Adipose tissue (tissue), 3 donors: Measurements from ENCODE around the gene ARVCF. TPM values are rescaled to one million over a fixed set of nuclear protein-coding genes. Genes with fewer than 3 reads are reported as not detected.

Source experiments
- H3K27ac ChIP-seq: one replicate; pipeline ENCODE4 v1.5.1; 2013; ENCODE audit warnings: low read depth, low read length
- WGBS, 3 donors: extraction: QIAGEN DNeasy Blood & Tissue Kit; methylation state at CpG; one replicate each; pipeline ENCODE4 v1.1.7; 2013; 5-methylcytosine and 5-hydroxymethylcytosine counted together
- polyA plus RNA-seq, 3 donors: library from polyadenylated mRNA; stranded (reverse); fragments of 200-250 nt; gene quantifications; one replicate each; pipeline ENCODE4 v1.2.3, GENCODE V29; 2013
- donor health status: healthy with polysubstance abuse.
- donor health status: Bipolar disorder and iron deficiency.
- donor health status: healthy.

Gene ARVCF, protein sequence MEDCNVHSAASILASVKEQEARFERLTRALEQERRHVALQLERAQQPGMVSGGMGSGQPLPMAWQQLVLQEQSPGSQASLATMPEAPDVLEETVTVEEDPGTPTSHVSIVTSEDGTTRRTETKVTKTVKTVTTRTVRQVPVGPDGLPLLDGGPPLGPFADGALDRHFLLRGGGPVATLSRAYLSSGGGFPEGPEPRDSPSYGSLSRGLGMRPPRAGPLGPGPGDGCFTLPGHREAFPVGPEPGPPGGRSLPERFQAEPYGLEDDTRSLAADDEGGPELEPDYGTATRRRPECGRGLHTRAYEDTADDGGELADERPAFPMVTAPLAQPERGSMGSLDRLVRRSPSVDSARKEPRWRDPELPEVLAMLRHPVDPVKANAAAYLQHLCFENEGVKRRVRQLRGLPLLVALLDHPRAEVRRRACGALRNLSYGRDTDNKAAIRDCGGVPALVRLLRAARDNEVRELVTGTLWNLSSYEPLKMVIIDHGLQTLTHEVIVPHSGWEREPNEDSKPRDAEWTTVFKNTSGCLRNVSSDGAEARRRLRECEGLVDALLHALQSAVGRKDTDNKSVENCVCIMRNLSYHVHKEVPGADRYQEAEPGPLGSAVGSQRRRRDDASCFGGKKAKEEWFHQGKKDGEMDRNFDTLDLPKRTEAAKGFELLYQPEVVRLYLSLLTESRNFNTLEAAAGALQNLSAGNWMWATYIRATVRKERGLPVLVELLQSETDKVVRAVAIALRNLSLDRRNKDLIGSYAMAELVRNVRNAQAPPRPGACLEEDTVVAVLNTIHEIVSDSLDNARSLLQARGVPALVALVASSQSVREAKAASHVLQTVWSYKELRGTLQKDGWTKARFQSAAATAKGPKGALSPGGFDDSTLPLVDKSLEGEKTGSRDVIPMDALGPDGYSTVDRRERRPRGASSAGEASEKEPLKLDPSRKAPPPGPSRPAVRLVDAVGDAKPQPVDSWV
- 1 to 10 TPM; 4.0 to 9.8 (median 8.5) TPM for polyA plus RNA-seq

DNA sequence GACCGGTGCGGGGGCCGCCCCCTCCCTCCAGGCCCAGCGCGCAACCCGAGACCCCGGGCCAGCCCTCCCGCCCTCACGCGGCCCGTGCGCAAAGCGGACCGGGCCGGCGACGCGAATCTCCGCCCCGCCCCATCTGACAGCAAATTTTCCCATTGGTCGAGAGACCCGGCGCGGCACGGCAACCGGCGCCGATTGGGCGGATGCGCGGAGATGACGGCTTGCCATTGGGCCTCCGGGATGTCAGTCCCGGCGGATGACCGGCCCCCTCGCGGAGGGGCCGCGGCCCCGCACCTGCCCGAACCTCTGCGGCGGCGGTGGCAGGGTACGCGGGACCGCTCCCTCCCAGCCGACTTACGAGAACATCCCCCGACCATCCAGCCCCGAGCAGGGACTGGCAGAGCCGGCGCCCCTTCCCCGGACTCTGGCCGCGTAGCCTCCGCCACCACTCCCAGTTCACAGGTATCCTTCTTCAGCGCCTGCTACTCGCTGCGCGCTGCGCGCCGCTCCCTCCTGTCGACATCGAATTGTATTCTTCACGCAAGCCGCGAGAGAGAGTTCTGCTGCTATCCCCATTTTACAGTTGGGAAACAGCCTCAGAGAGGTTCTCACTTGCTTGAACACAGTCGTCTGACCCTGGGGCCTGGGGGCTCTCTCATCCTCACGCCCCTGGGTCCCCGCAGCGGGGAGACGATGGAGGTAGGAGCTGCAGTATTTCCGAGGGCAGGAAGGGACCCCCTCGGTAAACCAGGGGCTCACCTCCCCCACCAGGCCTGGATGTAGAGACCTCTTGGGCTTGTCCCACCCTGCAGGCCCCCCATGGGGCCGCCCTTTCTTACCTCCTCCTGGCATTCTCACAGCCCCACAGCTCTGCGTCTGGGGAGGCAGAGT lies at the start of gene ARVCF:
Gene ARVCF, minus strand, starts transcription at position 90 of the 888 bp plus-strand sequence. CDS start 26,029 bp downstream, outside the sequence.
- H3K27ac ChIP-seq, result no peak within 1 kb of the TSS
- WGBS, 3 donors, result 1 to 2% (median 1%) methylated on average over 76 to 79 of the region's 79 CpGs

DNA sequence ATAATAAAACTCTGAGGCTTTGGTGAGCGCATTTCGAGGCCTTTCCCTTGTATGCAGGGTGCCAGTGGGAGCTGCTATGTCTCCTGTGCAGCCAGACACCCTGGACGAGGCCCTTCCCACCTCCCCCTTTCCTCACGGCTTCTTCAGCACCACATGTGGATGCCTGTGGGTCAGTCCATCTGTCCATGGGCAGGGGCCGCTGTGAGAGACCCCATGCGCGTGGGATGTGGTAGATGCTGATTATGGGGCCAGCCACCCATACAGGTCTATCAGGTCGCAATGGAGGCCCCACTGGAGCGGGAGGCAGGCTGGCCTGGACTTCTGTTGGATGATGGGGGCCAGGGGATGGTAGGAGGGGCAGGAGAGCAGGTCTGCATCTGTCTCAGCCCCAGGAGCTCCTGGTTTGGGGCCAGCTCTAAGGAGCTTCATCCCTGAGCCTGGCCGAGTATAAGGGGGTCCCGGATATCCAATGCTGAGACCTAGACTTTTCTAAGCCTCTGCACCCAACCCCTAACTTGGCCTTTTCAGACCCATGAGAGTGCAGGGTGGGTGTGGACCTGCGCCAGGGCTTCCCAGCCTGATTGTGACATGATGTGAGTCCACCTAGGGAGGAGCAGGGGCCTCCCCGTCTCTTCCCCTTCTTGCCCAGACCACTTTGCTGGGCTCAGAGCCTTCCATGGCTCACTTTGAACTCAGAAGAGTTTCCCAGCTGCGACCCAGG lies 49.4 kb upstream of the ARVCF start:
- WGBS, 3 donors, result 88 to 89% (median 88%) methylated on average over 14 of the region's 14 CpGs
- no peak overlapping the region for H3K27ac ChIP-seq

DNA sequence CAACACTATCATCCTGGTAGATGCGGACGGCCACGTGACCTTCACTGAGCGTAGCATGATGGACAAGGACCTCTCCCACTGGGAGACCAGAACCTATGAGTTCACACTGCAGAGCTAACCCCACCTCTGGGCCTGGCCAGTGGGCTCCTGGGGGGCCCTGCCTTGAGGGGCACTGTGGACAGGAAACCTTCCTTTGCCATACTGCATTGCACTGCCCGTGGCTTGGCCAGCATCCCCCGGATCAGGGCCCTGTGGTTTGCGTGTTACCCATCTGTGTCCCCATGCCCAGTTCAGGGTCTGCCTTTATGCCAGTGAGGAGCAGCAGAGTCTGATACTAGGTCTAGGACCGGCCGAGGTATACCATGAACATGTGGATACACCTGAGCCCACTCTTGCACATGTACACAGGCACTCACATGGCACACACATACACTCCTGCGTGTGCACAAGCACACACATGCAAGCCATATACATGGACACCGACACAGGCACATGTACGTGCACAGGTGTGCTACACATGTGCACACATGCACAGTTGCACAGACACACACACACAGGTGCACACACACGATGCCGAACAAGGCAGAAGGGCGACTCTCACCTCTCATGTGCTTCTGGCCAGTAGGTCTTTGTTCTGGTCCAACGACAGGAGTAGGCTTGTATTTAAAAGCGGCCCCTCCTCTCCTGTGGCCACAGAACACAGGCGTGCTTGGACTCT lies 48.1 kb upstream of the ARVCF start:
- no peak overlapping the region for H3K27ac ChIP-seq
- 88 to 95% (median 90%) methylated on average over 18 of the region's 18 CpGs for WGBS, 3 donors

DNA sequence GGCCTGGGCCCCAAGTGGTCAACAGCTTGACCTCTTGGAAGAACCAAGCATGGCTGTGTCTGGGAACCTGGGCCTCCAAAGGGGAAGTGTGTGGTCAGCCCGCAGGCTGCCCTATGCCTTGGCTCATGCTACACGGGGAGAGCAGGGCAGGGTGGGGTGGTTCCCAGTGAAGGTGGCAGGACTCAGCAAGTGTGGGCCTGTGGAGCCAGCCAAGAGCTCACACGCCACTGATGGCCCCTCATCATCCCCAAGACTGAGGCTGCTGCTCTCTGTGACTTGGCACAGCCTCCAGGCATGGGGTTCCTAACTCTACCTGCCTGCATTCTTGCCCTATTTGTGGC lies 47.5 kb upstream of the ARVCF start:
- 77 to 85% (median 83%) methylated on average over 2 to 3 of the region's 3 CpGs for WGBS, 3 donors
- no peak overlapping the region for H3K27ac ChIP-seq

DNA sequence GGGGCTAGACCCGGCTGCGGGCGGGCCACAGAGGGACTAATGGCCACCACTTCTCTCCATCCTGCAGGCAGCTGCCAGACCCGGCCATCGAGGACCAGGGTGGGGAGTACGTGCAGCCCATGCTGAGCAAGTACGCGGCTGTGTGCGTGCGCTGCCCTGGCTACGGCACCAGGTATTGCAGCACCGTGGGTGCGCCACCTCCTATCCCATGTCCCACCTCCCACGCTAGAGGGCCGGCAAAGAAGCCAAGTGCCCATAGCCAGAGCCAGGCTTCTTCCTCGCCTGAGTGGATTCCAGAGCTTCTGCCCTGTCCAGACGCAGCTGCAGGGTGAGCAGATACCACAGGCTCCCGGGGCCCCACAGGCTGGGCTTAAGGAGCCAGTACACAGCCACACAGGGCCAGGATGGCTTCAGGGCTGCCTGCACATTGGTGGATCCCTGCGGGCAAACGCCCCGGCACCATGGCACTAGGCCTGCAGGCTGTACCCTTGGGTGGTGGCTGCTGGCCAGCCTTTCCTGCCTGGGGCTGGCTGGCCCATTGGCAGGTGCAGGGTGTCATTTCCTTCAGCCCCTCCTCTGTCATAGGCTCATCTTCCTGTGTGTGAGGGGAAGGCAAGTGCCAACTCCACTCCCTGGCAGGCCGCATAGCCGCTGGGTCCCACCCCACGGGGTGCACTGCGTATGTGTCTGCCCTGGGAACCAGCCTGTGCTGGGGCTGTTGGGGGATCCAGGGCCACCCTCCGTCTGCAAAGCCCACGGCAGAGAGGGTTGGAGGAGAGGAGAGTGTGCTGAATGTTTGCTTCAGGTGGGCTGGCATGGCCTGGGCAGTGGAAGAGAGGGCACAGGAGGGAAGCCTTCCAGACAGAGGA lies 46.9 kb upstream of the ARVCF start:
- no peak overlapping the region for H3K27ac ChIP-seq
- WGBS, 3 donors, result 92 to 94% (median 93%) methylated on average over 27 of the region's 27 CpGs

DNA sequence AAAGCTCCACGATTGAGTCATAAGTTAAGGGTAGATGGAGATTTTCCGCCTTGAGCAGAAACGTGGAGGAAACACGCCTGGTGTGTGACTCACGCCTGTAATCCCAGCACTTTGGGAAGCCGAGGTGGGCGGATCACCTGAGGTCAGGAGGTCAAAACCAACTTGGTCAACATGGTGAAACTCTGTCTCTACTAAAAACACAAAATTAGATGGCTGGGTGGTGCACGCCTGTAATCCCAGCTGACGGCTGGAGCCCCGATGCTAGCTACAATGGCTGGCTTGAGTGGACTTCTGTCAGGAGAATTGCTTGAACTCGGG lies 46.1 kb upstream of the ARVCF start:
- H3K27ac ChIP-seq, result no peak overlapping the region
- WGBS, 3 donors, result 86 to 89% (median 88%) methylated on average over 11 of the region's 11 CpGs

DNA sequence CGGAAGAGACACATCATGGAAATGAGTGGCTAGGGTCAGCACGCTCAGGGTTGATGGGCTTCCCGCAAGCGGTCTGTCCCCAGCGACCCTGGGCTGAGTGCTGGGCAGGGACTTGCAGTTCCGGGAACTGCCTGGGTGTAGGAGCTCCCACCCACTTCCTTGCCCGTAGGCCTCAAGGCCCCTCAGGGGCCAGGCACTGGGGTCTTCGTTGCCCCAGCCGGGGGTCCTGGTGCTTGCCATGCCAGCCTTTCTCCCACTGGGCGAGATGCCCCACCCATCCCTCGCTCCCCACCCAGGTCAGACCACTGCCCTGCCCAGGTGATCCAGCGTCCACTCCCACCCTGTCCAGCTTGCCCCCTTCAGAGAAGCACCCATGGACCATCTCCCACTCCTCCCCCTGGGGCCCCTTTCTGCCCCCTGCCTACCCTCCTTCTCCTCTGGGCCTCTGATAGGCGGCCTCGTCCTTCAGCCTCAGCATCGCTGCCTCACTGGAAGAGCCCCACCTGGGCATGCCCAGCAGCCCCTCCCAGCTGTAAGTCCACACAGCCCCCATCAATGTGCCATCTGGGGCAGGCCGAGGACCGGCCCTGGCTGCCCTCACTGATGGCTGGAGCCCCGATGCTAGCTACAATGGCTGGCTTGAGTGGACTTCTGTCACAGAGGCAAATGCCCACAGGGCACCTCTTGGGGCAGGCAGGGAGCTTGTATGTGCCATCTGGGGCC lies 45.6 kb upstream of the ARVCF start:
- H3K27ac ChIP-seq, result no peak overlapping the region
- 88 to 92% (median 92%) methylated on average over 18 of the region's 18 CpGs for WGBS, 3 donors

DNA sequence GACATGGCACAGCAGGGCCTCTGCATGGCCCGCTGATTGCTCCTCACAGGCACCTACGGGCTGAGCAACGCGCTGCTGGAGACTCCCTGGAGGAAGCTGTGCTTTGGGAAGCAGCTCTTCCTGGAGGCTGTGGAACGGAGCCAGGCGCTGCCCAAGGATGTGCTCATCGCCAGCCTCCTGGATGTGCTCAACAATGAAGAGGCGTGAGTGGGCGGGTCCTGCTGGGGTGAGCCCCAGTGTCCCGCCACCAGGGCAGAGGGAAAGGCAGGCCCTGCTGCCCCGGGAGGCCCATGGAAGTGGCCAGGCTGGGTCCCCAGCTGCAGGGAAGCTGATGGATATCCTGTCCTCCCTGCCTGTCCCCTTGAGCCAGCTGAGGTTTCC lies 44.8 kb upstream of the ARVCF start:
- WGBS, 3 donors, result 68 to 95% (median 85%) methylated on average over 11 of the region's 11 CpGs
- H3K27ac ChIP-seq, result no peak overlapping the region

DNA sequence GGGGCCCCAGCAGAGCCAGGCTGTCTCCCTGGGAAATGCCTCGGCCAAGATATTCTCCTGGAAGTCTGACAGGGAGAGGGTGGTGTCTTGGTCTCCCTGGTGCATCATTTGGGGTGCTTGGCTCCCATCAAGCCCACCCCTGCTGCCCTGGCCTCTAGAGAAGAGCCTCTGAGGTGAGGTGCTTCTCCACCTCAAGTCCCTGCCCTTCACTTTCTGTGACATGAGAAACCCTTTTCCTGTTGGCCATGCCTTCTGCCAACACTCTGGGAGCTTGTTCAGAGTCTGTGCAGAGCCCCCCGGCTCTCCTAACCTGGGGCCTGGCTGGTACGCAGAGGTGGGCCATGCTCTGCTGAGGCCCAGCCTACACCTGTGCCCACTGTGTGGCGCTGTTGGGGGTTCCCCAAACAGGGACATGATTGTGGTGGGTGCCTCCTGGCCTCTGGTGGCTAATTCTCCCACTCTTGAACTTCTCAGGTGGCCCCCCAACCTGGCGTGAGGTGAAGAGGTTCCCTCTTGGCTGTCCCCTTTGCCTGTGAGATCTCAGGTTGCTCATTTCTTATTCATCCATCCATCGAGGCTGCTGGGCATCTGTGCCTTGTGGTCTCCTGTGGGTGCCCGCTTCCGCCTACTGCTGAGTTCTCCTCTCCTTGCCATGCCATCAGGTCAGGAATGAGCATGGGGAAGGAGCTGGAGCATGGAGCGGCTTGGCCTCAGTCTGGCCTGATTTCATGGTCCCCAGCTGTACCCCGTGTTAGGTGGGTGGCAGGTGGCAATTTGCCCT lies 44.3 kb upstream of the ARVCF start:
- H3K27ac ChIP-seq, result no peak overlapping the region
- WGBS, 3 donors, result 88 to 96% (median 92%) methylated on average over 10 of the region's 10 CpGs

DNA sequence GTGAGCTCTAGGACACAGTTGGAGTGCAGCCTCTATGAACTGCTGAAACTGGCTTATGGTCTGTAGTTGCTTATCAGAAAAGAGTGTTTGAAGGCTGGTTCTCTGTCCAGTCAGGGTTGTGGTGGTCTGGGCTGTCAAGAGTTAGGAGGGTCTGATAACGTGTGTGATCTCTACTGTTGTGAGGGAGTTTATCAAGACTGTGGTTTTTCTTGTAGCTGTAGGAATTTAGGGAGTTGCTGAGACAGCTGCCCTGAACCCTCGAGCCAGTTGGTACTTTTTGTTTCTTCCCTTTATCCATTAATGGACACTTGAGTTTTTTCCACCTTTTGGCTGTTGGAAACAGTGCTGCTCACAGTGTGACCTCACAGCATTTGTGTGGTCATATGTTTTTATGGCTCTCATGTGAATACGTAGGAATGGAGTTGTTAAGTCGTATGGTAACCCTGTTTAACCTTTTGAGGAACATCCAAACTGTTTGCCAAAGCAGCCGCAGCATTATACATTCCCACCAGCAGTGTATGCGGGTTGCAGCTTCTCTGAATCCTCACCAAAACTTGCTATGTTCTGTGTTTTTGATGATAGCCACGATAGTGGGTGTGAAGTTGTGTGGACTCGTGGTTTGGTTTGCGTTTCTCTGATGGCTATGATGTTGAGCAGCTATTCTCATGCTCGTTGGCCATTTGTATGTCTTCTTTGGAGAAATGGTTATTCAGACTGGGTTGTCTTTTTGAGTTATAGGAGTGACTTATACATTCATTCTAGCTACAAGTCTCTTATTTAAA lies 42.6 kb upstream of the ARVCF start:
- no peak overlapping the region for H3K27ac ChIP-seq
- 81 to 93% (median 88%) methylated on average over 10 of the region's 10 CpGs for WGBS, 3 donors

DNA sequence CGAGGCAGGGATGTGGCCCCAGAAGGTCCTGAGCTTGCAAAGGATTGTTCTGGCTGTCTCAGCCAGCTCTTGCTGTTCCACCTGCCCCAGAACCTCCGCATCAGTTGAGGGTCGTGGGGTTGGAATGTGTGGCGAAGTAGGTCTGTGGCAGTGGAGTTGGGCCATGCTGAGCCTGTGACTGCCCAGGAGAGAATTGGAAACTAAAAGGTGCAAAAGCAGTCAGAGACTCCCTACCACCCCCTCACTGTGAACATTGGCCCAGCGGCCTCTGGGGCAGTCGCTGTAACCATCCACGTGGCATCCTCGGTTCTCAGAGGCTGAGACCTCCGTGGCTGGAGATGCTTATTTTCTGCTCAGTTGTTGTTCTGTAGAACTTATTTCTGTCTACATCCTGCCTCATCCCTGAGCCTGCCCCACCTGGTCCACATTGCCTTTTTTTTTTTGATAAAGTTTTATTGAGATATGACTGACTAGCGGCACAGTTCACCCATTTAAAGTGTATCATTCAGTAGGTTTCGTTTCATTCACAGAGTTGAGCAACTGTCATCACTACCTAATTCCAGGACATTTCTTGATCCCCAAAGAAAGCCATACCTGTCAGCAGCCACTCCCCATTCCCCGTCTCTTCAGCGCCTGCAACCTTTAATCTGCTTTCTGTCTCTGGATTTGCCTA lies 41.1 kb upstream of the ARVCF start:
- H3K27ac ChIP-seq, result no peak overlapping the region
- WGBS, 3 donors, result 95 to 99% (median 96%) methylated on average over 13 of the region's 13 CpGs

DNA sequence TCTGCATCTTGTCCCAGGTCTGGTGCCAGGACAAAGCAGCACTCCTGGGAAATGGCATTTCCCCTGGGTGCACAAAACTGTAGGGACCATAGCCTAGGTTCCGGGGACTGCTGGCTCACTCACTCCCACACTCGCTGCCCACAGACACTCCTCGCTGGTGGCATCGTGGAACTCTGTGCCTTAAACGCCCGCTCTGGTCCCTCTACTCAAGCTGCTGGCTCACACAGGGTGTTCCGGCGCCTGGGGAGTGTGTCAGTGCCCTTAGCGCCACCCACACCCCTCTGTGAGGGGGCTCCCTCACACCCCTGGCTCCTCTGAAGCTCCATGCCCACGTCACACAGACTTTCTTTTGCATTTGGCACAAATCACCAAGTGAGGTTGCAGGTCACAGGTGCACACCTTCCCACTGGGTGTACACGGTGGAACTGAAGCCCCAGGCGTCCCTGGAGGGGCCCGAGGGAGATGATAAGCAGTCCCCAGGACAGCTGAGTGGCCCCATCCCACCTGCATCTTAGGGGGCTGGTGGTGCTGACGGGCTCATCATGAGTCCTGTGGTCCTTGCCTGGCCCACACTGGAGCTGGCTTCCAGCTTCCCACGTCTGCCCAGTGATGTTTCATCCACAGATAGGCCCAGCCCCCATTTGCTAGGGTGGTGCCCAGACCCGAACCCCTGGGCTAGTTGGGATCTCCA lies 40.2 kb upstream of the ARVCF start:
- H3K27ac ChIP-seq, result peak overlapping the region; percentile 3
- WGBS, 3 donors, result 72 to 95% (median 93%) methylated on average over 16 of the region's 16 CpGs

DNA sequence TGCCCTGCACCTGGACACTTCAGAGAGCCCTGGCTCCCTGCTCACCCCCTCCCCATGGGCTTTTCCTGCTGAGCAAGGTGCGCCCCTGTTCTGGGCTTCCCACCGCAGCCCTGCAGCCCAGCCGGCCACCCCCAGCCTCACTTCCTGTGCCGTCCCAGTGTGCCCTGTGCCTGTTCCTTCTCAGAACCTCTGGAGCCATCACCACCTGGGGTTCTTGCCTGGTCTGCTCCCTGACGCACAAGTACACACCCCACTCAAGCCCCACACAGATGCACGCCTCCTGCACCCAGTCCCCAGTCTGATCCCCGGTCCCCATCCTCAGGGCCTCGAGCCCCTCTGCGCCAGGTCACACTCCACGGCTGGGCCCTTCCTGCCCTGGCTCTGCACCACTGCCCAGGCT lies 39.5 kb upstream of the ARVCF start:
- WGBS, 3 donors, result 85 to 91% (median 85%) methylated on average over 10 of the region's 10 CpGs

DNA sequence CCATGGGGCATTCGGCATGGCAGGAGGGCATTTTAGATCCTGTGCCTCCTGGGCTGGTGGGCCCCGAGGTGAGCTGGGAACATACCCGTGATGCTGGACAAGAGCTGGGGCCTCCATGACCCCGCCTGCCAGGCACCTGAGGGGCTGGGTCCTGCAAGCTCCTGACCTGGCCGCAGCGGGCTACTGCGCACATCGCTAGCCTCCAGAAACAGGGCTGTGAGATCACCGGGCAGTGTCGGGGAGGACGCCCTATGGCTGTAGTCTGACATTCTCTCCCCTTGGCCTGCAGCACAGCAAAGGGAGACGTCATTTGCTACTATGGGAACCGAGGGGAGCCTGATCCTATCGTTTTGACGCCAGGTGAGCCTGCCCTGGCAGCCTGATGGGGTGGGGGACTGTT lies 39.0 kb upstream of the ARVCF start:
- H3K27ac ChIP-seq, result no peak overlapping the region
- 94 to 96% (median 95%) methylated on average over 12 to 15 of the region's 15 CpGs for WGBS, 3 donors

More for the DNA sequence above, 39.5 kb upstream of the ARVCF start:
- no peak overlapping the region for H3K27ac ChIP-seq
